HepG2 (cell line): Measurements from ENCODE around the gene TENT4B. TPM values are rescaled to one million over a fixed set of nuclear protein-coding genes. Genes with fewer than 3 reads are reported as not detected.

Experiments used
- HMG20B ChIP-seq: conservative IDR thresholded peaks from 2 replicates; pipeline ENCODE4 v1.6.1; 2016; ENCODE audit warnings: missing genetic modification reagents, missing compliant biosample characterization
- KLF16 ChIP-seq, 2 experiments: sonication (generic) in 1 of 2; formaldehyde crosslinking in 1 of 2; IDR thresholded peaks; 2 replicates each; pipeline versions ENCODE4 v1.6.1 to v1.8.0; 2016 to 2023; ENCODE audit warnings: missing genetic modification reagents in 2 of 2, missing compliant biosample characterization in 1 of 2
- NR2F2 ChIP-seq: IDR thresholded peaks from 2 replicates; pipeline ENCODE4 v1.6.1; 2012; ENCODE audit warnings: low read depth, inconsistent platforms, borderline replicate concordance
- SYNCRIP ChIP-seq: fragments of 200-400 bp; formaldehyde crosslinking; IDR thresholded peaks from 2 replicates; pipeline ENCODE4 v1.6.1; 2018; ENCODE audit warnings: mild to moderate bottlenecking, low read depth, low read length; ENCODE audit not compliant: insufficient read depth
- WIZ ChIP-seq: sonication (generic); formaldehyde crosslinking; IDR thresholded peaks from 2 replicates; pipeline ENCODE4 v1.5.1; 2020; ENCODE audit warnings: mild to moderate bottlenecking, missing genetic modification reagents
- ZFP37 ChIP-seq: sonication (generic); formaldehyde crosslinking; IDR thresholded peaks from 2 replicates; pipeline ENCODE4 v1.4.0; 2020; ENCODE audit warnings: missing genetic modification reagents, borderline replicate concordance
- ZFY ChIP-seq: sonication (generic); formaldehyde crosslinking; IDR thresholded peaks from 2 replicates; pipeline ENCODE4 v1.4.0; 2020; ENCODE audit warnings: missing genetic modification reagents
- ZNF572 ChIP-seq: sonication (generic); formaldehyde crosslinking; IDR thresholded peaks from 2 replicates; pipeline ENCODE4 v1.5.1; 2020; ENCODE audit warnings: mild to moderate bottlenecking, missing genetic modification reagents
- ZNF777 ChIP-seq: sonication (generic); formaldehyde crosslinking; IDR thresholded peaks from 2 replicates; pipeline ENCODE4 v1.4.0; 2020; ENCODE audit warnings: missing genetic modification reagents
- ZNF782 ChIP-seq: sonication (generic); formaldehyde crosslinking; IDR thresholded peaks from 2 replicates; pipeline ENCODE4 v1.4.0; 2020; ENCODE audit warnings: missing genetic modification reagents, mild to moderate bottlenecking, borderline replicate concordance
- polyA plus RNA-seq, 8 experiments: library from polyadenylated mRNA; depleted of rRNA in 3 of 8; stranded (reverse) in 7 of 8; unstranded in 1 of 8; fragments of >200 nt; fragmentation: Illumina TruSeq in 4 of 8; extraction: Trizol in 4 of 8; gene quantifications; 2 replicates each; pipeline versions ENCODE4 v1.2.1 to v1.2.3, GENCODE V29; 2011 to 2016; ENCODE audit warnings: low read depth in 4 of 8, missing spikeins in 1 of 8, mixed read lengths in 1 of 8; ENCODE audit not compliant: insufficient read depth in 1 of 8
- total RNA-seq, 5 experiments: library from RNA; depleted of rRNA; stranded (reverse); fragments of >200 nt; fragmentation: Illumina TruSeq; extraction: Trizol; gene quantifications; 2 replicates each; pipeline ENCODE4 v1.2.3, GENCODE V29; 2016; ENCODE audit warnings: low read depth in 1 of 5
- TF ChIP-seq, protein P1 (sequence below): sonication (generic); formaldehyde crosslinking; IDR thresholded peaks from 2 replicates; pipeline ENCODE4 v1.4.0; 2020; ENCODE audit warnings: mild to moderate bottlenecking, missing genetic modification reagents
- TF ChIP-seq, protein P2 (sequence below): sonication (generic); formaldehyde crosslinking; IDR thresholded peaks from 2 replicates; pipeline ENCODE4 v1.4.0; 2020; ENCODE audit warnings: missing genetic modification reagents
- TF ChIP-seq, protein P3 (sequence below): sonication (generic); formaldehyde crosslinking; conservative IDR thresholded peaks from 2 replicates; pipeline ENCODE4 v1.4.0; 2020; ENCODE audit warnings: mild to moderate bottlenecking, missing genetic modification reagents, moderate library complexity
- TF ChIP-seq, protein P4 (sequence below): sonication (generic); formaldehyde crosslinking; IDR thresholded peaks from 2 replicates; pipeline ENCODE4 v1.5.0; 2020; ENCODE audit warnings: missing genetic modification reagents, mild to moderate bottlenecking, borderline replicate concordance
- TF ChIP-seq, protein P5 (sequence below): sonication (generic); formaldehyde crosslinking; IDR thresholded peaks from 2 replicates; pipeline ENCODE4 v1.5.0; 2020; ENCODE audit warnings: mild to moderate bottlenecking, missing genetic modification reagents
- TF ChIP-seq, protein P6 (sequence below): sonication (generic); formaldehyde crosslinking; IDR thresholded peaks from 2 replicates; pipeline ENCODE4 v1.8.0; 2022; ENCODE audit warnings: mild to moderate bottlenecking, missing genetic modification reagents; ENCODE audit not compliant: insufficient replicate concordance

Gene TENT4B
- total and polyA plus RNA-seq, 2 of the 13 experiments (the other 11 are each of a cell fraction or from before 2014, with no cell fraction given), result 15.0 to 32.8 TPM

DNA sequence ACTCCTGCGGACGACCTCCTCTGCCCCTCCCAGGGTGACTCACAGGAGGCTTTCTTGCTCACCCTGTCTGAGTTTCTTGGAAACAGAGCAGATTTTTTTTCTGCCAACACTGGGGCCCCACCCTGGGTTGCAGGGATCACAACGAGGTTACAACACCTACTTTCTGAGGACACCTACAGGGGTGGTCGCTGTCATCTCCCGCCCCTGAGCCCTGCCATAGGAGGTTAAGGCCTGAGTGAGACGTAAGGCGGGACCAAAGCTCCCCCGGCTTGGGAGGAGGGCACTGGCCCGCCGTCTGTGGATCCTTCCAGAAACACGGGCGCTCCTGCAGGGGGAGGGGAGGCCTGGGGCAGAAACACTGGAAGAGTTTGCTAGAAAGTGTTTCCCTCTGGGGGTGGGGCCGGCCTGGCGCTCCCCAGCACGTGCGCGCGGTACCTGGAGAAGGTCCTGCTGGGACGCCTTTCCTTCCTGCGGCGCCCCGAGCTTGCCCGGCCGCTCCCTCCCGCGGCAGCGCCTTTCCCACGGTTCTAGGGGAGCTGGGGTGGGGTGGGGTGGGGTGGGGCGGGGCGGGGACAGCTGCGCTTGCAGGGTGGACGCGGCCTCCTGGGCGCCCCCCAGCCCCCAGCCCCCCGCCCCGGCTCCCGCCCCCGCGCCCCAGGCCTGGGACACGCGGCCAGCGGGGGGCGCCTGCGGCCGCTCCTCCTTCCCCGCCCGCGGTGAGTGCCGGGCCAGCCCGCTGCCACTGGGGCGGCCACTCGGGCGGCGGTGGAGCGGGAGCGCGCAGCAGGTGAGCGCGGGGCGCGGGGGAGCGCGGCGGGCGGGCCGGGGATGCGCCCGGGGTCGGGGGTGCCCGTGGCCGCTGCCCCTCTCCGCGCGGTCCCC, 92.6 kb downstream of the TENT4B start (continued):
- TF ChIP-seq ZFP37 (CRISPR knock-in tag), result no peak
- peak; percentile 22; the same call in 1 of the 2 replicates for TF ChIP-seq ZFY (CRISPR knock-in tag)
- TF ChIP-seq ZNF782 (CRISPR knock-in tag), result no peak
- TF ChIP-seq, protein P1, sequence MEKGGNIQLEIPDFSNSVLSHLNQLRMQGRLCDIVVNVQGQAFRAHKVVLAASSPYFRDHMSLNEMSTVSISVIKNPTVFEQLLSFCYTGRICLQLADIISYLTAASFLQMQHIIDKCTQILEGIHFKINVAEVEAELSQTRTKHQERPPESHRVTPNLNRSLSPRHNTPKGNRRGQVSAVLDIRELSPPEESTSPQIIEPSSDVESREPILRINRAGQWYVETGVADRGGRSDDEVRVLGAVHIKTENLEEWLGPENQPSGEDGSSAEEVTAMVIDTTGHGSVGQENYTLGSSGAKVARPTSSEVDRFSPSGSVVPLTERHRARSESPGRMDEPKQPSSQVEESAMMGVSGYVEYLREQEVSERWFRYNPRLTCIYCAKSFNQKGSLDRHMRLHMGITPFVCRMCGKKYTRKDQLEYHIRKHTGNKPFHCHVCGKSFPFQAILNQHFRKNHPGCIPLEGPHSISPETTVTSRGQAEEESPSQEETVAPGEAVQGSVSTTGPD, result no peak
- TF ChIP-seq HMG20B, result no peak
- TF ChIP-seq ZNF572, result no peak
- TF ChIP-seq, protein P2, sequence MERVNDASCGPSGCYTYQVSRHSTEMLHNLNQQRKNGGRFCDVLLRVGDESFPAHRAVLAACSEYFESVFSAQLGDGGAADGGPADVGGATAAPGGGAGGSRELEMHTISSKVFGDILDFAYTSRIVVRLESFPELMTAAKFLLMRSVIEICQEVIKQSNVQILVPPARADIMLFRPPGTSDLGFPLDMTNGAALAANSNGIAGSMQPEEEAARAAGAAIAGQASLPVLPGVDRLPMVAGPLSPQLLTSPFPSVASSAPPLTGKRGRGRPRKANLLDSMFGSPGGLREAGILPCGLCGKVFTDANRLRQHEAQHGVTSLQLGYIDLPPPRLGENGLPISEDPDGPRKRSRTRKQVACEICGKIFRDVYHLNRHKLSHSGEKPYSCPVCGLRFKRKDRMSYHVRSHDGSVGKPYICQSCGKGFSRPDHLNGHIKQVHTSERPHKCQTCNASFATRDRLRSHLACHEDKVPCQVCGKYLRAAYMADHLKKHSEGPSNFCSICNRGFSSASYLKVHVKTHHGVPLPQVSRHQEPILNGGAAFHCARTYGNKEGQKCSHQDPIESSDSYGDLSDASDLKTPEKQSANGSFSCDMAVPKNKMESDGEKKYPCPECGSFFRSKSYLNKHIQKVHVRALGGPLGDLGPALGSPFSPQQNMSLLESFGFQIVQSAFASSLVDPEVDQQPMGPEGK (CRISPR knock-in tag), result peak; percentile 60
- TF ChIP-seq NR2F2, result no peak
- TF ChIP-seq, protein P3, sequence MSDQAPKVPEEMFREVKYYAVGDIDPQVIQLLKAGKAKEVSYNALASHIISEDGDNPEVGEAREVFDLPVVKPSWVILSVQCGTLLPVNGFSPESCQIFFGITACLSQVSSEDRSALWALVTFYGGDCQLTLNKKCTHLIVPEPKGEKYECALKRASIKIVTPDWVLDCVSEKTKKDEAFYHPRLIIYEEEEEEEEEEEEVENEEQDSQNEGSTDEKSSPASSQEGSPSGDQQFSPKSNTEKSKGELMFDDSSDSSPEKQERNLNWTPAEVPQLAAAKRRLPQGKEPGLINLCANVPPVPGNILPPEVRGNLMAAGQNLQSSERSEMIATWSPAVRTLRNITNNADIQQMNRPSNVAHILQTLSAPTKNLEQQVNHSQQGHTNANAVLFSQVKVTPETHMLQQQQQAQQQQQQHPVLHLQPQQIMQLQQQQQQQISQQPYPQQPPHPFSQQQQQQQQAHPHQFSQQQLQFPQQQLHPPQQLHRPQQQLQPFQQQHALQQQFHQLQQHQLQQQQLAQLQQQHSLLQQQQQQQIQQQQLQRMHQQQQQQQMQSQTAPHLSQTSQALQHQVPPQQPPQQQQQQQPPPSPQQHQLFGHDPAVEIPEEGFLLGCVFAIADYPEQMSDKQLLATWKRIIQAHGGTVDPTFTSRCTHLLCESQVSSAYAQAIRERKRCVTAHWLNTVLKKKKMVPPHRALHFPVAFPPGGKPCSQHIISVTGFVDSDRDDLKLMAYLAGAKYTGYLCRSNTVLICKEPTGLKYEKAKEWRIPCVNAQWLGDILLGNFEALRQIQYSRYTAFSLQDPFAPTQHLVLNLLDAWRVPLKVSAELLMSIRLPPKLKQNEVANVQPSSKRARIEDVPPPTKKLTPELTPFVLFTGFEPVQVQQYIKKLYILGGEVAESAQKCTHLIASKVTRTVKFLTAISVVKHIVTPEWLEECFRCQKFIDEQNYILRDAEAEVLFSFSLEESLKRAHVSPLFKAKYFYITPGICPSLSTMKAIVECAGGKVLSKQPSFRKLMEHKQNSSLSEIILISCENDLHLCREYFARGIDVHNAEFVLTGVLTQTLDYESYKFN (CRISPR knock-in tag), result no peak
- no peak for TF ChIP-seq WIZ
- TF ChIP-seq, protein P4, sequence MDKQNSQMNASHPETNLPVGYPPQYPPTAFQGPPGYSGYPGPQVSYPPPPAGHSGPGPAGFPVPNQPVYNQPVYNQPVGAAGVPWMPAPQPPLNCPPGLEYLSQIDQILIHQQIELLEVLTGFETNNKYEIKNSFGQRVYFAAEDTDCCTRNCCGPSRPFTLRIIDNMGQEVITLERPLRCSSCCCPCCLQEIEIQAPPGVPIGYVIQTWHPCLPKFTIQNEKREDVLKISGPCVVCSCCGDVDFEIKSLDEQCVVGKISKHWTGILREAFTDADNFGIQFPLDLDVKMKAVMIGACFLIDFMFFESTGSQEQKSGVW (CRISPR knock-in tag), result no peak
- peak; percentile 85 for TF ChIP-seq ZNF777 (CRISPR knock-in tag)
- TF ChIP-seq, protein P5, sequence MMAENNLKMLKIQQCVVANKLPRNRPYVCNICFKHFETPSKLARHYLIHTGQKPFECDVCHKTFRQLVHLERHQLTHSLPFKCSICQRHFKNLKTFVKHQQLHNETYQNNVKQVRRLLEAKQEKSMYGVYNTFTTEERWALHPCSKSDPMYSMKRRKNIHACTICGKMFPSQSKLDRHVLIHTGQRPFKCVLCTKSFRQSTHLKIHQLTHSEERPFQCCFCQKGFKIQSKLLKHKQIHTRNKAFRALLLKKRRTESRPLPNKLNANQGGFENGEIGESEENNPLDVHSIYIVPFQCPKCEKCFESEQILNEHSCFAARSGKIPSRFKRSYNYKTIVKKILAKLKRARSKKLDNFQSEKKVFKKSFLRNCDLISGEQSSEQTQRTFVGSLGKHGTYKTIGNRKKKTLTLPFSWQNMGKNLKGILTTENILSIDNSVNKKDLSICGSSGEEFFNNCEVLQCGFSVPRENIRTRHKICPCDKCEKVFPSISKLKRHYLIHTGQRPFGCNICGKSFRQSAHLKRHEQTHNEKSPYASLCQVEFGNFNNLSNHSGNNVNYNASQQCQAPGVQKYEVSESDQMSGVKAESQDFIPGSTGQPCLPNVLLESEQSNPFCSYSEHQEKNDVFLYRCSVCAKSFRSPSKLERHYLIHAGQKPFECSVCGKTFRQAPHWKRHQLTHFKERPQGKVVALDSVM (CRISPR knock-in tag), result no peak
- TF ChIP-seq, protein P6, sequence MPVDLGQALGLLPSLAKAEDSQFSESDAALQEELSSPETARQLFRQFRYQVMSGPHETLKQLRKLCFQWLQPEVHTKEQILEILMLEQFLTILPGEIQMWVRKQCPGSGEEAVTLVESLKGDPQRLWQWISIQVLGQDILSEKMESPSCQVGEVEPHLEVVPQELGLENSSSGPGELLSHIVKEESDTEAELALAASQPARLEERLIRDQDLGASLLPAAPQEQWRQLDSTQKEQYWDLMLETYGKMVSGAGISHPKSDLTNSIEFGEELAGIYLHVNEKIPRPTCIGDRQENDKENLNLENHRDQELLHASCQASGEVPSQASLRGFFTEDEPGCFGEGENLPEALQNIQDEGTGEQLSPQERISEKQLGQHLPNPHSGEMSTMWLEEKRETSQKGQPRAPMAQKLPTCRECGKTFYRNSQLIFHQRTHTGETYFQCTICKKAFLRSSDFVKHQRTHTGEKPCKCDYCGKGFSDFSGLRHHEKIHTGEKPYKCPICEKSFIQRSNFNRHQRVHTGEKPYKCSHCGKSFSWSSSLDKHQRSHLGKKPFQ, result no peak
- 0 out of 4 replicates have a peak, but pooled peaks of 1 of the 2 experiments have one; percentile 14 for TF ChIP-seq KLF16 (CRISPR knock-in tag; IDR thresholded peaks at IDR 0.05)
- no peak for TF ChIP-seq SYNCRIP
